Activated effector memory CD4-positive, alpha-beta T cell treated with anti-CD3 and anti-CD28 coated beads, Interleukin-2, amount 50 U/mL, for 16 hours (primary cell): Measurements from ENCODE around the gene CNTNAP2.

Experiments
- DNase-seq: peaks from one replicate; pipeline ENCODE4 v3.0.0-alpha.2; 2020

Gene CNTNAP2

DNA sequence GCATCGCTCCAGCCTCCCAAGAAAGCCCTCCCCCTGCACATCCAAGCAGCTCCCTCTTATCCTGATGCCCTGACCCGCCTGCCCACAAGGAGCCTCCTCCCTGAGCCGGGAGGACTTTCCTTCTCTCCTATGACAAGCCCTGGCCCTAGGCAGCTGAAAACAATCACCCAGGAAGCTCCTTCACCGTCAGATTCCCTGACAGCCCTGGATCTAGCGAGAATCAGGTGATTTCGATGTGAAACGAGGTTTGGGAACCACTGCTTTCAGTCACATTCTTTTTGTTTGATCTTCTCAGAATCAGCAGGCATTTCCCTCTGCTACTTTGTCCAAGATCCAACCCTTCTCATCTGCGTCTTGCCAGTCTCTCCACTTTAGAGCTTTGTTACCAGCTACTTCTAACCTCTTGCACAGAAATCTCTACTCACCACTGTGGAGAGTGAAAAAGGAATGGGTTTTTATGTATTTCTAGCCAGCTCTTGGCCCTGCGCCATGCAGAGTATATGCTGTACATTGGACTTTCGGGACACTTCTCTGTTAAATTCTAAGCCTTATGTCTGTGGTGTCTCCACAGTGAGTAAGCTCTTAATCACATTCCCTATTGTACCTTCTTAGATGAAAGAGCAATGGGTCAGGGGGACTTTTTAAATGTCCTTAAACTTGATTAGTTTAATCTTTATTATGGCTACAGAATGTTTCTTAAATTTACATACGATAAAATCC lies 2220.8 kb downstream of the CNTNAP2 start:
- DNase-seq: no peak

- no peak for DNase-seq
Observed at GRCh38 chr7:148337995-148338747, 2221.6 kb downstream of the CNTNAP2 start.

- no peak for DNase-seq
Observed at GRCh38 chr7:148340438-148341280, 2224.1 kb downstream of the CNTNAP2 start.

- DNase-seq: no peak
Observed at GRCh38 chr7:148344406-148344805, 2227.8 kb downstream of the CNTNAP2 start.

DNA sequence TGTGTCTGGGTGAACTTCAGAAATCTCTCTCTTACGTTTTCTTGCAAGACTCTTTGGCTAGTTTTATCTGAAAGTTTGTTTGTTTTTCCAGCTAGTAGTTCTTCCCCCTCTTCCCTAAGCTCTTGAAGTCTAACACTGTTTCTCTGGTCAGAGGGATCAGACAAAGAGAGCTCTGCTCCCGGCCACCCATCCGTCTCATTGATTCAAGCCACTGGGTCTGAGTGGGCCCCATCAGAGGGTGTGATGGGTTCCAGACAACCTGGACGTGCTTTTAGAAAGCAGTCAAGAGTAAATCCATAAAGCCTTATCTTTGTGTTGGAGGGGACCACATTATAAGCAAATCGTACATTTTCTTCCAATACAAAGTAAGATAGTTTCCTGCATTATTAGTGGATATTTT lies 2231.4 kb downstream of the CNTNAP2 start:
- no peak for DNase-seq

DNA sequence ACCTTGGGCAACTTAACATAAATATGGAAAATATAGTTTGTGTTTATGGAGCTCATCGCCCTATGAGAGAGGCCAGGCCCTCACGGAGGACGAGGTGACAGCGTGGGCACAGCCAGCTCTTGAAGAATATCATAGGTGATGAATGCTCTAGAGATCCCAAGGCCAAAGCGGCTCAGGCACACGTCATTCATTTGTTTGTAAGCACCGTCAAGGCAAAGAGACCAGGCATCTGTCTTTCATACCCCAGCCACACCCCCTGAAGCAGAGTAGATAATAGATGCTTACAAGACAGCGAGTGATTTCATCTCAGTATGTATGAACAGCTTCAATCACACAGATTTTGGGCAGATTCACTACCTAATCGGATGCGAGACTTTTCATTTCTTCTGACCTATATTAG lies 2231.9 kb downstream of the CNTNAP2 start:
- no peak for DNase-seq

DNA sequence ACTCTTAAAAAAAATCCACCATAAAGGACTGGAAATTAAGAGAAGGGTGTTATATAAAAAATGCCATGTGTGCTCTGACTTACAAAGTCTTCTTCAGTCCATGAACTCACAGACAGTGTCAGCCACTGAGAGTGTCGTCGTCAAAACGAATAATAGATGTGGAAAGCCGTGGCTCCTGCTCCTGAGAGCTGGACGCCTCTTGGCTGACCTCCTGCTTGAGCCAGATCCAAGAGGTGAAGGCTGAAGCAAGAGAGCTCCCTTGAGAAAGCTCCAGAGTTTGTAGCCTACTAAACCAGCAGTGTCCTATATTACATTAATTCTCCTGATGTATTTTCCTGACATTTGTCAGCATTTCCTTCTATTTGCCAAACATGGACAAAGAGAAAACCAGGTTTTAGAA lies 2239.7 kb downstream of the CNTNAP2 start:
- DNase-seq: no peak

DNA sequence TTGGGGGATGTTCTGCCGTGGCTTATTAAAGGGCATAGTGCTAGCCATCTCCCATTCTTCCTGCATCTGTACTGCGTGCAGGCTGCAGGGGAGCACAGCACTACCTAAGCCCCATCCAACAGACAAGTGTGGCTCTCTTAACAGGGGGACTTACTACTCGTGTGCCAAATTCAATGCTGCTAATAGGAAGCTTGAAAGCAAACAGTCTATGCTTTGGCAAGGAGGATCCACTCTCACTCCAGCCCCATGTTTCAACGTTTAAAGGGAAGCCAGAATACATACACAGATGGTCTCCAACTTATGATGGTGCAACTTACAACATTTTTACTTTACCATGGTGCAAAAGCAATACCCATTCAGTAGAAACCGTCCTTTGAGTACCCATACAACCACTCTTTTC lies 2245.9 kb downstream of the CNTNAP2 start:
- DNase-seq: no peak

- no peak for DNase-seq
Observed at GRCh38 chr7:148367731-148368475, 2251.3 kb downstream of the CNTNAP2 start.

DNA sequence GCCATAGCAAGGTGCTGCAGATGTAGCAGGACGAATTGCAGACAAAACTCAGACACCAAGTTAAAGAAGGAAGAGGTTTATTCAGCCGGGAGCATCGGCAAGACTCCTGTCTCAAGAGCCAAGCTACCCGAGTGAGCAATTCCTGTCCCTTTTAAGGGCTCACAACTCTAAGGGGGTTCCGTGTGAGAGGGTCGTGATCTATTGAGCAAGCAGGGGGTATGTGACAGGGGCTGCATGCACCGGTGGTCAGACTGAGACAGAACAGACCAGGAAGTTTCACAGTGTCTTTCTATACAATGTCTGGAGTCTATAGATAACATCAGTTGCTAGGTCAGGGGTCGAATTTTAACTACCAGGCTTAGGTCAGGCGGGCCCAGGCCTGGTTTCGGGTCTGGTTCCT lies 2252.0 kb downstream of the CNTNAP2 start:
- DNase-seq: no peak

DNA sequence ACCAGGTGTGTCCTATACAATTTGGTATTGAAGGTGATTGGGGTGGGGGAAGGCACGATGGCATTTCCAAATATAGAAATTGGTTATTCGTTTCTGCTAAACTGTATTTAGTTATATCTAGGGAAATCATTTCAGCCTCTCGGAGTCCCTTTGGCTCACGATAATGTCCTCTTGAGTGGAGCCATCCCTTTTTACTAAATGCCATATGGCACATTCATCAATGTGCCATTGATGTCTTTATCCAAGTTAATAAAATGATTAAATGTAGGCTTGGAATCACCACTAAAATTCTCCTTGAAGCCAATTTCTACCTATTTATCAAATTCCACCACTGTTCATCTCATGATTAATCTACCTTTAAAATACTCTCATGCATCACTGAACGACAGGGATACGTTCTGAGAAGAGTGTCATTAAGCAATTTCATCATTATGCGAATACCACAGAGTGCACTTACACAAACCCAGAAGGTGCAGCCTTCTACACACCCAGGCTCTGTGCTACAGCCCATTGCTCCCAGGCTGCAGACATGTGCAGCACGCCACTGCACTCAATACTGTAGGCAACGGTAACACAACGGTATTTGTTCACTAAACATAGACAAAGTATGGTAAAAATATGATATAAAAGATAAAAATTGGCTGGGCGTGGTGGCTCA lies 2254.8 kb downstream of the CNTNAP2 start:
- DNase-seq: no peak

GRCh38 chr7:148374396-148375259 lies 2258.0 kb downstream of the CNTNAP2 start:
- no peak for DNase-seq

- DNase-seq: no peak
Observed at GRCh38 chr7:148379677-148380076, 2263.1 kb downstream of the CNTNAP2 start.

- DNase-seq: no peak
Observed at GRCh38 chr7:148380596-148381419, 2264.2 kb downstream of the CNTNAP2 start.

DNA sequence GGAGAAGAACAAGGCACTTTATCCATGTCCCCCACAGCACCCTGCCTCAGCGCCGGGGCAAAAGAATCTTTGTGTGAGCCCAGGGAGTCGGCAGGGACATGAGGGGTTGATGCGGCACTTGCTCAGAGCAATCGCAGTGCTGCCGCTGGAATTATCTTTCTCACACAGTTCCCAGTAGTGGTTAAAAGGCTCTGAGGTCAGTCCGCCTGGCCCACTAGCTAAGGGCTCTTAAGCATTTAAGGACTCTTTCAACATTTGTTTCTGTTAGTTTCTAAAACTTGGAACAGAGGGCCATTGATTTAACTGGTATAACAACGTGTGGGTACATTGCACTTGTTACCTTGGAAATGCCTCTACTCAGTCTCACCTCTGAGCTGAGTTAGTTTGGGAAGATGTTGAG lies 2266.0 kb downstream of the CNTNAP2 start:
- DNase-seq: no peak

DNA sequence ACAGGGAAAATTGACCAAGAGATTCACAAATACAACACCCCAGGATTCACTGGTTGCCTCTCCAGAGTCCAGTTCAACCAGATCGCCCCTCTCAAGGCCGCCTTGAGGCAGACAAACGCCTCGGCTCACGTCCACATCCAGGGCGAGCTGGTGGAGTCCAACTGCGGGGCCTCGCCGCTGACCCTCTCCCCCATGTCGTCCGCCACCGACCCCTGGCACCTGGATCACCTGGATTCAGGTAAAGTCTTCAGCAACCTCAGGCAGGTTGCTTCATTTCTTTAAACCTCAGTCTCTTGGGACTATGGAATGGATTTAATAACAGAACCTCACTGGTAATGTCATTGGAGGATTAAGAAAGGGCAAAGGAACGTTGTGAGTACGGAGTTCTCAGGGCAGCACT lies 2267.1 kb downstream of the CNTNAP2 start:
- no peak for DNase-seq

DNA sequence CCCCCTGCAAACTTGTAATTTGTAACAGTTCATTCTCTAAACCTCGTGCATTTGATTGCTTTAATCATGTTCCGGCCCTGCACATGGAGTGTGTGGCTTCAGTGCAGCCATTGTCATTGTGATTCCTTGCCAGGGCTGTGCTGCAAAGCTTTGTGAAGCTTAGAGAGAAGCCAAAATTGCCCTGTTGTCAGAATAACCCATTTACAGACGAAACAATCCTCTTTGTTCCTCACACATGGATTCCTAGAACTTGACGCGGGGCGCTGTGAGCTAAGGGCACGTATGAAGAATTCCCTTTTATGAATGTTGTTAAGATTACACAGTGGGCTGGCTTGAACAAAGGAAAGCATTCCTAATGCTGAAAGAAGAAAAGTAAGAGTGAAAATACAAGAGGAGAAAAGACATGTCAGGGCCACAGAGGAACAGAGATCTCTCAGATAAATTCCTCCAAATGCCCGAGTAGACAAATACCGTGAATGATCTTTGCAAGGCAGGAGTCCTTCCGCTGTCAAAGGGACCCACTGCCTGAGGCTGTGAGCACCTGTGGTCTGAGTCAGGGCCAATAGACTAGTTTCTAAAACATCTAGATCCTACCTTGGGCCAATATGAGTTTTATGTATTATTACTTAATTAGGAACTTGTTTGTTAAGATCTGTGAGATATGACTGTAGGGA lies 2268.5 kb downstream of the CNTNAP2 start:
- DNase-seq: no peak

DNA sequence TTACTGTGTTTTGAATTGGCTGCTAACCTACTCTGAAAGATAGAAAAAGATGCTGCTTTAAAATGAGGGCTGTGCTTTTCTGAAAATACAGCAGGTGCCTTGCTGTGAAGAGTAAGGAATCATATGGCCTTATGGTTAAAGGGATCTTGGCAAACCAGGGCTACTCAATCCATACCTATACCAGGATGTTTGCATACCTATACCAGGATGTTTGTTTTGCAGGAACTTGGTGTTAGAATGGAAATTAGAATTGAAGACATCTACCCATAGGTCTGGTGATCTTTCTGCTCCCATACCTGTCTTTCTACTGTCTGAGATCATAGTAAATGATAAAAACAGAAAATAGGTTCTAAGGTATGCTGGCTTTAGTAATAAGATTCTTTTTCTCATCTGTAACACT lies 2273.8 kb downstream of the CNTNAP2 start:
- no peak for DNase-seq

- DNase-seq: no peak
Observed at GRCh38 chr7:148391591-148391990, 2275.0 kb downstream of the CNTNAP2 start.

DNA sequence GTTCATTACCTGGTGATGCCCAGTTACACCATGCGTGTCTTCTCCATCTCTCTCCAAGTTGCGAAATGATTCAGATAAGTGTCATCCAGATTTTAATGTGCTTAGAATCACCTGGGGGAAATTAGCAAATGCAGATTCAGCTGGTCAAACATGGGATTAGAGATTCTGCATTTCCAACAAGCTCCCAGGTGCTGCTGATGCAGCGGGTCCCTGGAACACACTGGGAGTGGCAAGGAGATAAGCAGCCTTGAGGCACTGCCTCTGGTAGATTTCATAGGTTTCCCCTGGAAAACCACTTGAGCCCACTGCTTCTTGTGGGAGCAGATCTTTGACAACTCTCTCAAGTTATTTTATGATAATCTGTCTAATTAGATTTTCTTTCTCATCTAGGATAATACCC lies 2278.0 kb downstream of the CNTNAP2 start:
- no peak for DNase-seq
